HG03460 (cell line): ENCODE results near the gene EEFSEC.

Experiments
- ATAC-seq: cut with Tn5 transposase; IDR thresholded peaks from one replicate; pipeline ENCODE4 v1.9.1; 2021; ENCODE audit not compliant: unreplicated experiment

EEFSEC gene

DNA sequence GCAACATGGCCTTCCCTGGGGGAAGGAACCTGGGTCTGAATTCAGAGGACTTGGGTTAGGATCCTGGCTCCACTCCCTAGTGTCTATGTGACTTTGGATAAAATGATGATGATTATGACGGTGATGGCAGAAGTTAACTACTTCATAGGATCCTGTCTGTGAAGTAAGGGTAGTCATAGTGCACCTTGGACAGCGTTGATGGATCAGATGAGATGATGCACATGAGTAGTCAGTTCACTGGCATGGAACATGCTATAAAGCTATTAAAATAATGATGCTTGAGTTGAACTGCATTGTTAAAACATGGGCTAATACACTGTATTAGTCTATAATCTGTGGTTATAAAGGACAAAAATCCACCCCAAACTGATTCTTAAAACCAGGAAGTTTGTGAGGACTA lies 62.0 kb downstream of the EEFSEC start:
- no peak for ATAC-seq

GRCh38 chr3:128215800-128216495 lies 62.7 kb downstream of the EEFSEC start:
- no peak for ATAC-seq

- no peak for ATAC-seq
Measured at GRCh38 chr3:128217702-128218547, 64.6 kb downstream of the EEFSEC start.

- ATAC-seq: no peak
Measured at GRCh38 chr3:128218548-128219257, 65.4 kb downstream of the EEFSEC start.

GRCh38 chr3:128221328-128221727 lies 68.0 kb downstream of the EEFSEC start:
- no peak for ATAC-seq

DNA sequence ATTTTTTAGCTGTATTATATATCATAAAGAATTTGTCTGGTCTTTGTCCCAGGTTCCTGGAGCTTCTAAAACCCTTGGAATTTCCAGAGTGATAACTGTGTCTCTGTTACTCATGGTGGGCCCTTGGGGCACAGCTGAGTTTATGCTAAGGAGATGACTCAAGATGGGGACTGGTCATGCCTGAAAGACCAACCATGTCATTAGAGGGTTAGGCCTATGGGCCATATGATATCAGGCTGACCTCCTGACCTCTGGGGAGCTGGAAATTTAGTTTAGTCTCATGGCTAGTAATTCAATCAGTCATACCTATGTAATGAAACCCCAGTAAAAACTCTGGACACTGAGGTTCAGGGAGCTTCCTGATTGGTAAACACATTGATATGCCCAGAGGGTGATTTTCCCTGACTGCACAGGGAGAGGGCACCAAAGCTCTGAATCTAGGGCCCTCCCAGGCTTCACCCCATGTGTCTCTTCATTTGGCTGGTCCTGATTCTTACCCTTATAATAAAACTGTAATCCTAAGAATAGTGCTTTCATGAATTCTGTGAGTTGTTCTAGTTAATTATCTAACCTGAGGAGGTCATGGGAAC lies 69.6 kb downstream of the EEFSEC start:
- no peak for ATAC-seq

- no peak for ATAC-seq
Measured at GRCh38 chr3:128226186-128226725, 73.0 kb downstream of the EEFSEC start.

GRCh38 chr3:128226795-128227395 lies 73.6 kb downstream of the EEFSEC start:
- no peak for ATAC-seq

GRCh38 chr3:128227507-128227906 lies 74.2 kb downstream of the EEFSEC start:
- no peak for ATAC-seq

DNA sequence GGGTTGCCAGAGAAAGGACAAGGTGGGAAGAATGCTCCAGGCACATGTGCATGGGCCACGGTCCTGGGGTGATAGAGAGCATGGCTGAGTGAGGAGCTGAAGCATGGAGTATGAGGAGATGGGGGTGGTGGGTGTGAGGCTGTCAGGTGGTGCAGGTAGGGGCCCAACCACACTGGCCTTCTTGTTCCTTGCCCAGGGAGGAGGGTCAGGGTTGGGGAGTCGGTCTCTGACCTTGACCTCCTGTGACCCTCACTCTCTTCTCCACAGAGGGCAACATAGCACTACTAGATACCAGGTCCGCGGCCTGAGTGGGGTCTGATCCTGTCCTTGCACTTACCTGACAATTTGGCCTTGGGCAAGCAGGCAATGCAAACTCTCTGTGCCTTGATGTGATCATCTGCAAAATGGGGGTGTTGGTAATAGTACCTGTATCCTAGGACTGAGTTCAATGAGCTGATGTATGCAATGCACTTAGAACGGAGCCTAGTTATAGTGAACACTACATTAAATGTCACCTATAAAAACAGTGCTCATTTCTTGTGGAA lies 75.2 kb downstream of the EEFSEC start:
- no peak for ATAC-seq

- ATAC-seq: no peak
Measured at GRCh38 chr3:128229106-128229857, 76.0 kb downstream of the EEFSEC start.

DNA sequence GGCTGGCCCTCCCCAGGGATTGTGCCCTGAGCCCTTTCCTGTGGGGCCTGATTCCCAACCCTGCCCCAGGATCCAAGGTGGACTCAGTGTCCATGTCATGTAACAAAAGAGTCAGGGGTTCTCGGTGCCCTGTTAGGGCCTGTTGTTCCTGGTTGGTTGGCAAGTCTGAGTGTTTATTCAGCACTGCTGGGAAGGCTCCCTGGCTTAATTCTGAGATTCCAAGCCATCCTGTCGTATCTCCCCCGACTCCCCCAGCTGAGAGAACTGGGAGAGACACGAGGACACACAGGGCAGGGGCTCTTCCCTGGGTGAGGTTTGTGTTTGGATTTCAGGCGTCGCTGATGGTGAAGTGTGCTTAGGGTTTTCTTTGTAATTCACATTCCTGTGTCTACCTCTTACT lies 78.3 kb downstream of the EEFSEC start:
- no peak for ATAC-seq

DNA sequence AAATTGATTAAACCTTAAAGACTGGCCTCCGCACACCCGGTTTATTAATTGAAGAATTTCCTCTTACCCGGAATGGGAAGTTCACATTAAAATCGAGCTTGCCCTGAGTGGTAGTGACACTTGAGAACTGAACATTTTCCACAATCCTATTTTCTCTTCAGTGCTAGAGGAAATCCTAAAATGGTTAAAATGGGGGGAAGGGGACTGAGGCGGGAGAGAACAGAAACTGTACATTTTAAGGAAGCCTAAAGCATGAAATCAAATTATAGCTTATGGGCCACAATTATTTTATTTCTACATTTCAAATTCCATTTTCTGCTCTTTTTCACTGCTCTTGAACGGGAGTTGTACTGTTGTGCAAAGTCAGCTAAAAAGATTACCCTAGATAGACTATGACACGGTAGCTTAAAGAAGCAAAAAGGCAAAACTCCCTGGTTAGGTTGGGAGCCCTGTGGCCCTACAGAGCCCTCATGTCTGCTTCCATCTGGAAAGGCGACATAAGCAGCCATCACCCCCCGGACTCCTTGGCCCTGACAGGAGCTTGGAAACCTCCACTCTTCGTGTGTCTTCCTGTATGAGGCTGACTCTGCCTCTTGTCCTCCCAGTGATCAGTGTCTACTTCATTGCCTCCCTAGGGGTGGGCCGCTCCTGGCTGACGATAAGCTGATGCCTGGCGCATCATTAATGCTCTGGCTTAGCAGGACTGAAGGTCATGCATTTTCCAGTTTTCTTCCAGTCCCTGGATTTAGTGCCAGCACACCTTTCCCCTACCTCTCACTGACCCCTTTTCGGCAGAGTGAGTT lies 79.3 kb downstream of the EEFSEC start:
- no peak for ATAC-seq

- no peak for ATAC-seq
Measured at GRCh38 chr3:128235207-128235926, 82.1 kb downstream of the EEFSEC start.

DNA sequence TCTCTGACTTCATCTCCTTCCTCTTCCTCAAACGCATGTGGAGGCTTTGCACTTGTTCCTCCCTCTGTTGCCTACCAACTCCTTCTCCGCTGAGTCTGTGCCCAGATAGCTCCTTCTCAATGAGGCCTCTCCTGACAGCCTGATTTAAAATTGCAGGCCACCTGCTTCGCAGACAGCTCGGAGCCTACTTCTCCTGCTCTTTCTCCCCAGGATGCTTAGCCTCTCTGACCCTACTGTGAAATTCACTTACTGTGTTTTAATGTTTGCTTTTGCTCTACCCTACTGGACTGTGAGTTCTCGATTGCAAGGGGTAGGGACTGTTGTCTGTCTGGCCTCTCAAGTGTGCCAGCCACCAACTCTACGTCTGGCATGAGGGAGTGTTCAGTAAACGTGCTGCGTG lies 83.4 kb downstream of the EEFSEC start:
- no peak for ATAC-seq

DNA sequence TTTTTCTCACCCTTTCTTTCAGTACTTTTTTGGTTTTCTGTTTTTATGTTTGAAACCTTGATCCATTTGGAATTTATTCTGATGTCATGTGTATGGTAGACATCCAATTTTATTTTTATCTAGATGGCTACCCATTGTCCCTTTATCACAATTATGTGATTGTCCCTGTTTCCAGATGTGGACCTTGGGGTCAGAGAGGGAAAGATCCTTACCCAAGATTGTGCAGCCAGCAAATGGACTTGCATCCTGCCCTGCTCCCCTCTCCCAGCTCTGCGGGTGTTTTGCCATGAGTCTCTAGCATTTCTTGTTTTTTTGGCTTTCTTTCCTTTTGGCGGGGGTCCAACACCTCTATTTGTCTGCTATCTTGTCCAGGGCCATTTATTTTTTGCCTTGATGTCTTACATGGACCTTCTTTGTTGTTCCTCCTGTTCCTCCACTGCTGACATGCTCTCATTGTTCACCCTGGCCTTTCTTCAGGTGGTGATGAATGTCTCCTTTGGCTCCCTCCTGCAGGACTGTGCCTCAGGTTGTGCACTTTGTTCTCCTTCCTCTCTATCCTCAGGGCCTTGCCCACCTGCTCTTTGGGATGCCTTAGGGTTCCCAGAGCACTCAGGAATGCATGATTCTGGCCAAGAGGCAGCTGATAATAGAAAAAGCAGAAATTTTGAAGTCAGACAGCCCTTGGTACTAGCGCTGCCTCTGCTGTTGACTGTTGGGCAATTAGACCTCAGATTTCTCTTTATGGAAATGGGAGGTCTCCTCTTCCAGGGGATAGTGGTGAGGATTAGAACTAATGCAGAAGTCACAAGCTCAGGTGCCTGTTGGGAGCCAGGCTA lies 84.3 kb downstream of the EEFSEC start:
- no peak for ATAC-seq

DNA sequence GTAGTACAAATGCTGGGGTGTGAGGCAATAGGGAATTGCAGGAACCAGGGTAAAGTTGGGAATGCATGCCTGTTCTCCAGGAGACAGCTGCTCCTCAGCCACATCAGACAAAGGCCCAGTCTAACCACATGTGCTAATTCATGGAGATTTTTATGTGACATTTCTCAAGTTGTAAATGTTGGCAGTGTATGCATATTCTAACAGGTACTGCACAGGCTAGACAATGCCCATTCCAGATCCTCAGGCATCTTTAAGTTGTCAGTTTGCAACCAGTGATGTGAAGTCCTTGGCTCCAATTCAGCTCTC lies 84.9 kb downstream of the EEFSEC start:
- ATAC-seq: no peak

DNA sequence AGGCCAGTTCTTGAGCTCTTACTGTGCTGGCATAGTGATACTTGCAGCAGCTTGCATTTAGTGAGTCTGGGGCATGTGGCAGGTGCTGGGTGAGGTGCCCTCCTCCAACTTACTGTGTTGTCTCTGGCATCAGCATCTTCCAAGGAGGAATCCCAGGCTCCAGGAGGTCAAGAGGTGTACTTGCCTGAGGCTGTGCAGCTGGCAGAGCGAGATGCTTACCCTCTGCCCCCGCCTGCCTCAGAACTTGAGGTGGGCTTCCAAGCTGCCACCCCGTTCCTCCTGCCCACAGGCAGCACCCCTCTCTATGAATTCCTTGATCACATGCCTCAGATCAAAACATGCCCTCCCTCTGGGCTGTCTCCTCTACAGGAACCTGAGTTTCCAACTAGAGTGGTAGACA lies 86.0 kb downstream of the EEFSEC start:
- ATAC-seq: no peak
